Thyroid gland (tissue), 4 donors: Measurements from ENCODE around the gene RORC.

Source experiments
- CTCF ChIP-seq, 6 experiments: fragments of 200-600 bp in 3 of 6; fragments of 450-650 bp in 3 of 6; sonication (generic) in 3 of 6; IDR thresholded peaks; one replicate each; pipeline ENCODE4 v1.5.1; 2016 to 2019; ENCODE audit warnings: antibody characterized with exemption in 6 of 6, mild to moderate bottlenecking in 2 of 6, inconsistent platforms in 1 of 6, moderate library complexity in 1 of 6
- POLR2A ChIP-seq, 2 donors: fragments of 450-650 bp; IDR thresholded peaks; one replicate each; pipeline ENCODE4 v1.6.1; 2017; ENCODE audit warnings: antibody characterized with exemption in 2 of 2, mild to moderate bottlenecking in 2 of 2, moderate library complexity in 1 of 2

GRCh38 chr1:151843398-151843797 is 11.8 kb upstream of the RORC start:
- TF ChIP-seq CTCF (IDR thresholded peaks at IDR 0.05) (no peak), POLR2A (IDR thresholded peaks at IDR 0.05) (no peak)
